HepG2 (cell line): ENCODE data around the gene ZSCAN21. TPM values are rescaled to one million over a fixed set of nuclear protein-coding genes. Genes with fewer than 3 reads are reported as not detected.
A peak's percentile ranks its signal among the peaks of the same experiment; 100 is the strongest.

Experiments
- ATAC-seq: fragments of 200-7000 bp; cut with Tn5 transposase; 3 replicates; pipeline ENCODE4 v1.9.1; 2020; ENCODE audit warnings: mild to moderate bottlenecking, moderate library complexity
- BruUV-seq: library from RNA; stranded (reverse); fragments of 400-500 nt; replicated peaks from 2 replicates; lab custom pipeline; 2021; lab: Mats Ljungman, UMichigan
- CTCF ChIA-PET: fragments of 300-600 bp; formaldehyde crosslinking; extraction: SDS; loops from one replicate; lab custom pipeline; 2021; ENCODE audit warnings: low total read pairs, inconsistent platforms, low intra/inter-chr PET ratio; lab: Yijun Ruan, JAX
- POLR2A ChIA-PET: fragments of 350-600 bp; sonication (Branson Sonifier 250); formaldehyde crosslinking; loops from one replicate; lab custom pipeline; 2020; ENCODE audit warnings: antibody characterized with exemption, inconsistent platforms; lab: Yijun Ruan, JAX
- DNase-seq: peaks from one replicate; pipeline ENCODE4 v3.0.0-alpha.2; 2015; ENCODE audit warnings: low spot score
- FAIRE-seq: peaks from 3 replicates; lab custom pipeline; 2011; peaks lifted over from hg19 to GRCh38; lab: Jason Lieb, UNC
- H2AFZ ChIP-seq: one replicate; pipeline ENCODE4 v1.6.1; 2011; ENCODE audit warnings: low read length, inconsistent platforms
- H3K27ac ChIP-seq: fragments of 300-600 bp; 3 replicates; pipeline ENCODE4 v1.8.0; 2011; ENCODE audit warnings: mixed run types, mild to moderate bottlenecking, mixed read lengths, low read length, inconsistent platforms; ENCODE audit not compliant: insufficient read depth; ENCODE audit errors: extremely low read length
- H3K27me3 ChIP-seq, 2 experiments: fragments of 200-600 bp in 1 of 2; 2 replicates in 1 of 2; 3 replicates in 1 of 2; pipeline versions ENCODE4 v1.6.0 to v1.8.0; 2011; ENCODE audit warnings: low read length in 2 of 2, mild to moderate bottlenecking in 2 of 2, moderate library complexity in 2 of 2, inconsistent platforms in 1 of 2; ENCODE audit not compliant: insufficient read depth in 2 of 2, control insufficient read depth in 1 of 2
- H3K36me3 ChIP-seq, 2 experiments: fragments of 200-600 bp in 1 of 2; replicated peaks in 1 of 2; 2 replicates in 1 of 2; 3 replicates in 1 of 2; pipeline versions ENCODE4 v1.5.1 to v1.8.0; 2011; ENCODE audit warnings: low read length in 2 of 2, inconsistent platforms in 1 of 2; ENCODE audit not compliant: insufficient read depth in 2 of 2, control insufficient read depth in 1 of 2
- H3K4me1 ChIP-seq: 2 replicates; pipeline ENCODE4 v1.5.1; 2012; ENCODE audit warnings: low read length, inconsistent platforms; ENCODE audit not compliant: insufficient read depth
- H3K4me2 ChIP-seq: 2 replicates; pipeline ENCODE4 v1.6.0; 2011; ENCODE audit warnings: low read depth, low read length, inconsistent platforms
- H3K4me3 ChIP-seq, 3 experiments: fragments of 200-600 bp in 1 of 3; sonication (generic), shearing (Covaris generic) in 1 of 3; replicated peaks in 1 of 3; 2 replicates each; pipeline ENCODE4 v1.5.1; 2011 to 2016; ENCODE audit warnings: low read length in 3 of 3, inconsistent platforms in 2 of 3, low read depth in 2 of 3, mild to moderate bottlenecking in 2 of 3, control low read depth in 1 of 3, mixed read lengths in 1 of 3; ENCODE audit not compliant: insufficient read depth in 1 of 3
- H3K79me2 ChIP-seq: one replicate; pipeline ENCODE4 v1.6.1; 2011; ENCODE audit warnings: low read length, inconsistent platforms; ENCODE audit not compliant: insufficient read depth
- H3K9ac ChIP-seq: 2 replicates; pipeline ENCODE4 v1.6.0; 2011; ENCODE audit warnings: mild to moderate bottlenecking, low read depth, low read length, inconsistent platforms; ENCODE audit not compliant: insufficient read depth
- H3K9me3 ChIP-seq: 2 replicates; pipeline ENCODE4 v1.5.1; 2012; ENCODE audit warnings: mild to moderate bottlenecking, low read length
- H4K20me1 ChIP-seq: 2 replicates; pipeline ENCODE4 v1.6.0; 2011; ENCODE audit warnings: inconsistent platforms, mild to moderate bottlenecking, low read length, moderate library complexity; ENCODE audit not compliant: insufficient read depth
- AGO2 ChIP-seq: fragments of 200-400 bp; formaldehyde crosslinking; optimal IDR thresholded peaks from 2 replicates; pipeline ENCODE3; 2017; ENCODE audit warnings: mild to moderate bottlenecking, low read depth, low read length, moderate library complexity
- BCL3 ChIP-seq: sonication (generic); formaldehyde crosslinking; IDR thresholded peaks from 2 replicates; pipeline ENCODE4 v1.5.1; 2020; ENCODE audit warnings: mild to moderate bottlenecking, missing genetic modification reagents, moderate library complexity
- GLMP ChIP-seq: sonication (generic); formaldehyde crosslinking; IDR thresholded peaks from 2 replicates; pipeline ENCODE4 v1.9.0; 2021; ENCODE audit warnings: missing genetic modification reagents, mild to moderate bottlenecking, borderline replicate concordance
- MBD4 ChIP-seq: IDR thresholded peaks from 2 replicates; pipeline ENCODE4 v1.6.1; 2012; ENCODE audit warnings: low read length, inconsistent platforms, borderline replicate concordance
- MXI1 ChIP-seq: IDR thresholded peaks from 3 replicates; pipeline ENCODE4 v1.6.1; 2012; ENCODE audit warnings: low read depth, low read length, inconsistent platforms, borderline replicate concordance
- POLR2A ChIP-seq, 2 experiments: IDR thresholded peaks; 2 replicates each; pipeline ENCODE4 v1.6.1; 2011; ENCODE audit warnings: low read depth in 2 of 2, low read length in 2 of 2, mild to moderate bottlenecking in 1 of 2, moderate library complexity in 1 of 2; ENCODE audit not compliant: insufficient read depth in 1 of 2
- POLR2G ChIP-seq: fragments of 200-400 bp; formaldehyde crosslinking; IDR thresholded peaks from 2 replicates; pipeline ENCODE4 v1.6.1; 2018; ENCODE audit warnings: mild to moderate bottlenecking, low read depth, low read length, moderate library complexity
- RBM22 ChIP-seq: fragments of 200-400 bp; formaldehyde crosslinking; optimal IDR thresholded peaks from 2 replicates; pipeline ENCODE3; 2017; ENCODE audit warnings: mild to moderate bottlenecking, low read length, moderate library complexity
- SSRP1 ChIP-seq: IDR thresholded peaks from 2 replicates; pipeline ENCODE4 v1.6.1; 2016; ENCODE audit warnings: control low read depth
- ZBTB42 ChIP-seq: sonication (generic); formaldehyde crosslinking; IDR thresholded peaks from 2 replicates; pipeline ENCODE4 v1.5.0; 2020; ENCODE audit warnings: mild to moderate bottlenecking, missing genetic modification reagents
- ZNF713 ChIP-seq: sonication (generic); formaldehyde crosslinking; IDR thresholded peaks from 2 replicates; pipeline ENCODE4 v1.4.0; 2020; ENCODE audit warnings: mild to moderate bottlenecking, missing genetic modification reagents
- ZNF777 ChIP-seq: sonication (generic); formaldehyde crosslinking; IDR thresholded peaks from 2 replicates; pipeline ENCODE4 v1.4.0; 2020; ENCODE audit warnings: missing genetic modification reagents
- WGBS: methylation state at CpG from one replicate; pipeline ENCODE4 v1.1.6; 2017; ENCODE audit warnings: low lambda C conversion rate; 5-methylcytosine and 5-hydroxymethylcytosine counted together
- in situ Hi-C: cut with HindIII; loops from 2 replicates; pipeline ENCODE4 v1.10.0; 2017; ENCODE audit warnings: low pct_unique_long_range_greater_than_20kb; ENCODE audit not compliant: extremely low pct_ligation_motif_present
- intact Hi-C: fragments of 100-400 bp; cut with micrococcal nuclease; formaldehyde crosslinking; loops from one replicate; pipeline ENCODE4 v1.10.0; 2022; ENCODE audit not compliant: unreplicated experiment
- polyA plus RNA-seq, 8 experiments: library from polyadenylated mRNA; depleted of rRNA in 3 of 8; stranded (reverse) in 7 of 8; unstranded in 1 of 8; fragments of >200 nt; fragmentation: Illumina TruSeq in 4 of 8; extraction: Trizol in 4 of 8; gene quantifications; 2 replicates each; pipeline versions ENCODE4 v1.2.1 to v1.2.3, GENCODE V29; 2011 to 2016; ENCODE audit warnings: low read depth in 4 of 8, missing spikeins in 1 of 8, mixed read lengths in 1 of 8; ENCODE audit not compliant: insufficient read depth in 1 of 8
- total RNA-seq, 5 experiments: library from RNA; depleted of rRNA; stranded (reverse); fragments of >200 nt; fragmentation: Illumina TruSeq; extraction: Trizol; gene quantifications; 2 replicates each; pipeline ENCODE4 v1.2.3, GENCODE V29; 2016; ENCODE audit warnings: low read depth in 1 of 5

ZSCAN21 gene
- total and polyA plus RNA-seq, 2 of the 13 experiments (the other 11 are each of a cell fraction or from before 2014, with no cell fraction given): 7.0 to 10.0 TPM

GRCh38 chr7:100090527-100091410 lies 41.2 kb downstream of the ZSCAN21 start:
- ChIA-PET CTCF (no interaction called here), POLR2A (interaction anchor here (0.7 to 4.3 kb wide), 2 partner anchors 10 to 30 kb away, joined by 4 to 33 read pairs; partner anchors contain the start of genes AP4M1 and MCM7)
- no peak for TF ChIP-seq ZNF777
- TF ChIP-seq POLR2A (IDR thresholded peaks at IDR 0.05; ENCODE audit: insufficient read depth in 1 of 2, low read depth in 2 of 2, low read length in 2 of 2): peak in 1 of 2 experiments; percentile 10; a peak in 2 of 4 replicates
- no peaks in the 10 kb centered on the region for H4K20me1 ChIP-seq
- peaks cover 10% of the 10 kb centered on the region for H3K79me2 ChIP-seq
- no peak overlapping the region for H3K9ac ChIP-seq
- H3K4me1 ChIP-seq: peaks cover 38% of the 10 kb centered on the region
- H3K4me2 ChIP-seq: no peak overlapping the region
- 95% methylated on average over 9 of the region's 14 CpGs for WGBS
- intact Hi-C loops: no loop called here
- no peak overlapping the region for H3K4me3 ChIP-seq
- DNase-seq (no peak), FAIRE-seq (no peak), ATAC-seq (peak; percentile 6; the same call in 2 of the 3 replicates)
- H3K36me3 ChIP-seq: peaks cover 35 to 56% of the 10 kb centered on the region in 2 experiments
- no peaks in the 10 kb centered on the region; a peak in 1 of 5 replicates for H3K27me3 ChIP-seq
- H3K9me3 ChIP-seq: no peaks in the 10 kb centered on the region
- BruUV-seq: TSS peak; percentile 55
- in situ Hi-C loops: no loop called here
- H3K27ac ChIP-seq: no peak overlapping the region
- H2AFZ ChIP-seq: no peak overlapping the region

- H4K20me1 ChIP-seq: no peaks in the 10 kb centered on the region
- no peak for DNase-seq
- intact Hi-C loops (no loop called here), in situ Hi-C loops (no loop called here)
- H3K4me3 ChIP-seq: no peak overlapping the region
- H3K27me3 ChIP-seq: no peaks in the 10 kb centered on the region; a peak in 1 of 5 replicates
- H3K9me3 ChIP-seq: no peaks in the 10 kb centered on the region
- peak; percentile 38 for ATAC-seq
- POLR2A ChIA-PET: interaction anchor here (4.3 kb wide), 1 partner anchor 10 kb away, joined by 33 read pairs; the partner anchor contains the start of genes AP4M1 and MCM7
- peaks cover 38% of the 10 kb centered on the region for H3K4me1 ChIP-seq
- H3K27ac ChIP-seq: no peak overlapping the region
- H3K79me2 ChIP-seq: peaks cover 10% of the 10 kb centered on the region
- 97% methylated on average over 19 of the region's 19 CpGs for WGBS
- no peak overlapping the region for H3K4me2 ChIP-seq
- CTCF ChIA-PET: no interaction called here
- no peak overlapping the region for H2AFZ ChIP-seq
- no peak overlapping the region for H3K9ac ChIP-seq
- FAIRE-seq: no peak
- no TSS peak for BruUV-seq
- H3K36me3 ChIP-seq: peaks cover 40 to 63% of the 10 kb centered on the region in 2 experiments
- TF ChIP-seq MBD4 (0 out of 2 replicates have a peak, but pooled peaks have one; percentile 25), RBM22 (peak; percentile 73), MXI1 (no peak), POLR2G (peak; percentile 73), BCL3 (CRISPR knock-in tag) (no peak), AGO2 (peak; percentile 92), GLMP (CRISPR knock-in tag) (no peak), SSRP1 (CRISPR knock-in tag) (0 out of 2 replicates have a peak, but pooled peaks have one; percentile 45), ZNF713 (CRISPR knock-in tag) (no peak), ZBTB42 (CRISPR knock-in tag) (no peak)
Observed at GRCh38 chr7:100091411-100092181, 42.0 kb downstream of the ZSCAN21 start.
